Muscle of leg (tissue), 11 donors: ENCODE measurements around the gene HSPB7. TPM values are rescaled to one million over a fixed set of nuclear protein-coding genes. Genes with fewer than 3 reads are reported as not detected.
A peak's percentile ranks its signal among the peaks of the same experiment; 100 is the strongest.
"Not testable (repeated sequence)": the region's sequence is repeated elsewhere in the genome, so short reads cannot be mapped to it uniquely, and the experiment has no call there.

Experiments
- DNase-seq: peaks from one replicate; pipeline ENCODE4 v3.0.0; 2013
- H3K27ac ChIP-seq: one replicate; pipeline ENCODE4 v1.5.1; 2013; ENCODE audit warnings: mild to moderate bottlenecking, low read length, control low read depth
- H3K27me3 ChIP-seq: one replicate; pipeline ENCODE4 v1.6.1; 2013; ENCODE audit warnings: low read length; ENCODE audit not compliant: control insufficient read depth, insufficient read depth
- H3K36me3 ChIP-seq: one replicate; pipeline ENCODE4 v1.6.1; 2013; ENCODE audit warnings: low read length; ENCODE audit not compliant: control insufficient read depth, insufficient read depth
- H3K4me1 ChIP-seq: one replicate; pipeline ENCODE4 v1.6.1; 2013; ENCODE audit warnings: low read length; ENCODE audit not compliant: control insufficient read depth, insufficient read depth
- H3K4me3 ChIP-seq: one replicate; pipeline ENCODE4 v1.5.1; 2013; ENCODE audit warnings: low read length, control low read depth
- H3K9me3 ChIP-seq: replicated peaks from 2 replicates; pipeline ENCODE4 v1.6.1; 2013; ENCODE audit warnings: low read depth, low read length; ENCODE audit not compliant: control insufficient read depth
- WGBS: methylation state at CpG from one replicate; pipeline ENCODE4 v1.1.5; 2013; ENCODE audit warnings: missing lambda C conversion rate; ENCODE audit not compliant: insufficient coverage; 5-methylcytosine and 5-hydroxymethylcytosine counted together
- polyA plus RNA-seq, 8 donors: library from polyadenylated mRNA; unstranded; fragments of 120-200 nt; gene quantifications; one replicate each; pipeline versions ENCODE4 v1.2.1 to v1.2.3, GENCODE V29; 2013; ENCODE audit warnings: inconsistent platforms in 1 of 8, low replicate concordance in 1 of 8; ENCODE audit not compliant: insufficient read length in 8 of 8, insufficient read depth in 1 of 8
- total RNA-seq: library from RNA; stranded (reverse); fragments of 120-200 nt; gene quantifications from one replicate; pipeline ENCODE4 v1.2.4, GENCODE V29; 2013

The HSPB7 gene
- total and polyA plus RNA-seq, 9 donors = 39.5 to 165 (median 136) TPM

- Histone ChIP-seq H3K36me3 (no peaks in the 10 kb centered on the region), H3K4me1 (no peaks in the 10 kb centered on the region), H3K9me3 (no peaks in the 10 kb centered on the region), H3K27ac (no peak overlapping the region), H3K4me3 (no peak overlapping the region), H3K27me3 (peaks cover 2% of the 10 kb centered on the region)
- no peak for DNase-seq
- WGBS = 78% methylated on average over 1 of the region's 5 CpGs
Observed at GRCh38 chr1:15985611-15986297, 32.1 kb downstream of the HSPB7 start.

DNA sequence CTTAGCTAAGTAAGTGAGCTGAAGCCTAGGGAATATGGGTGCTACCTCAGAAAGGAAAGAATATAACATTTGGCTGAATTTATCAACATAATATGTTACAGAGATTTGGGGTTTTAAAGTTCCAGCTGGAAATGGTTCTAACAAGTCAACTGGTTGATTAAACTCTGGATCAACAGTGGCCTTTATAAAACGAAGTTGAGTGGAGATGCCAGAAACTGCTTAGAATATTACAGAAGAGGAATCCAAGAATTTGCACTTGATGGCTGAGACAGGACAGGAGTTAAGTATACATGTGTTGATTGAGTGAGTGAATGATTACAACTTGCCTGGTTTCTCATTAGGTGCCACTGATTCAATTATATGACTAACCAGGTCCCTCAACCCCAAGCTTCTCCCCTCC, 34.6 kb downstream of the HSPB7 start:
- no peak for DNase-seq
- H3K27ac ChIP-seq = no peak overlapping the region
- no peaks in the 10 kb centered on the region for H3K36me3 ChIP-seq
- no peaks in the 10 kb centered on the region for H3K27me3 ChIP-seq
- H3K4me3 ChIP-seq = no peak overlapping the region
- H3K9me3 ChIP-seq = no peaks in the 10 kb centered on the region
- H3K4me1 ChIP-seq = no peaks in the 10 kb centered on the region
- WGBS = 40% methylated on average over 1 of the region's 1 CpG

DNA sequence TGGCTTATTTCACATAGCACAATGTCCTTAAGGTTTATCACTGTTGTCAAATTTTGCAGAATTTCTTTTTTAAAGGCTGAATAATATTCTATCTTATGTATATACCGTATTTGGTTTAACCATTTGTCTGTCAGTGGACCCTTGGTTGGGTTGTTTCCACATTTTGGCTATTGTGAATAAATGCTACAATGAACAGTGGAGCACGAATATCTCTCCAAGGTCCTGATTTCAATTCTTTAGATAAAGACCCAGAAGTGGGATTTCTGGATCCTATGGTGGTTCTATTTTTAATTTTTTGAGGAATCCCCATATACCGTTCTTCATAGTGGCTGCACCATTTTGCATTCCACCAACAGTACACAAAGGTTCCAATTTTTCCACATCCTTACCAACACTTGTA, 36.2 kb downstream of the HSPB7 start:
- Histone ChIP-seq H3K27ac (no peak overlapping the region), H3K27me3 (no peaks in the 10 kb centered on the region), H3K9me3 (peaks cover 1% of the 10 kb centered on the region), H3K4me3 (no peak overlapping the region), H3K4me1 (no peaks in the 10 kb centered on the region), H3K36me3 (no peaks in the 10 kb centered on the region)
- DNase-seq = no peak
- WGBS = no CpG with 5 or more reads among the region's 3 CpGs

DNA sequence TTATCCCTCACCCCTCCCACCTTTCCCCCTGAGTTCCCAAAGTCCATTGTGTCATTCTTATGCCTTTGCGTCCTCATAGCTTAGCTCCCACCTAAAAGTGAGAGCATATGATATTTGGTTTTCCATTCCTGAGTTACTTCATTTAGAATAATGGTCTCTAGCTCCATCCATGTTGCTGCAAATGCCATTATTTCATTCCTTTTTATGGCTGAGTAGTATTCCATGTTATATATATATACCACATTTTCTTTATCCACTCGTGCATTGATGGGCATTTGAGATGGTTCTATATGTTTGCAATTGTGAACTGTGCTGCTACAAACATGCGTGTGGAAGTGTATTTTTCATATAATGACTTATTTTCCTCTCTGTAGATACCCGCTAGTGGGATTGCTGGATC, 39.9 kb downstream of the HSPB7 start:
- H3K36me3 ChIP-seq = not testable (repeated sequence)

DNA sequence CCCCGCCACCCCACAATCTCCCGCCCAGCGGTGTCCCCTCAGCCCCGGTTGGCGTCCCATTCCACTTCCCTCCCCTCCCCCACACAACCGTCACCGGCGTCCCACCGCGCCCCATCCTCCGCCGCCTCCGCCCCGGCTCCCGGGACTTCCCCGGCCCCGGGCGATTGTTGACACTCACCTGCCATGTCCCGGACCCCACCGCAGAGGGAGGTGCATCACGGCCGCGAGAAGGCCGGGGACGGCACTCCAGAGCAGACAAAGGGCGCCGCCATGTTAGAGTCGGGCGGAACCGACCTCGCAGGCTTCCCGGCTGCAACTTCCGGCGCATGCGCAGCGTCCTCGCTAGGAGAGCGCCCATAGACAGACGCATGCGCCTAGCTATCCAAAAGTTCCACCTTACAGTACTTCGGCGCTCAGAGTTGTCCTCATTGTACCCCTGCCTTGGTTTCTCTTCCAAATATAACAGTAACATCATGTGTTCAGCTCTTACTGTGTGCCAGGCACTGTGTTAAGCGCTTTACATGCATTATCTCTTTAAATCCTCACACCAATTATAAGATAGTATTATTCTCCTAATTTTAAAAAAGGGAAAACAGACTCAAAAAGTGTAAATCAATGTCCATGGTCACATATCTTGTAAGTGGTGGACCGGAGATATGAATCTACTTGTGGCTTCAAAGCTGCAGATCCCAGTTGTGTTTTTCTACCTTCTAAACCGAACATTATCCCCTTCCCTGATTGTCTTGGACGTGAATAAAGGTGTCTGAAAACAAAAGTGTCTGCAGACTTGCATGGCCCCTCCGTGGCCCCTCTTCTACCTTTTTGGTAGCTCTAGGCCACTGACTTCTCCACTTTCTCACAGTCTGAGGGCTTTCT, 41.8 kb downstream of the HSPB7 start, which contains the start of gene ZBTB17:
Gene ZBTB17 (minus strand): TSS at position 297 of the 876 bp plus-strand sequence. CDS start 27,606 bp downstream, outside the sequence.
- H3K9me3 ChIP-seq = peaks cover 6% of the 10 kb centered on the region
- peak; percentile 96 for DNase-seq
- peaks cover 6% of the 10 kb centered on the region for H3K4me1 ChIP-seq
- peak within 1 kb of the TSS; percentile 85 for H3K4me3 ChIP-seq
- 9% methylated on average over 41 of the region's 47 CpGs for WGBS
- H3K27me3 ChIP-seq = no peaks in the 10 kb centered on the region
- H3K27ac ChIP-seq = peak within 1 kb of the TSS; percentile 70
- H3K36me3 ChIP-seq = peaks cover 19% of the 10 kb centered on the region

More for the DNA sequence above, 39.9 kb downstream of the HSPB7 start:
- not testable (repeated sequence) for H3K4me3 ChIP-seq, H3K9me3 ChIP-seq, H3K4me1 ChIP-seq, H3K27ac ChIP-seq, DNase-seq, H3K27me3 ChIP-seq
- WGBS = no CpG with 5 or more reads among the region's 4 CpGs

DNA sequence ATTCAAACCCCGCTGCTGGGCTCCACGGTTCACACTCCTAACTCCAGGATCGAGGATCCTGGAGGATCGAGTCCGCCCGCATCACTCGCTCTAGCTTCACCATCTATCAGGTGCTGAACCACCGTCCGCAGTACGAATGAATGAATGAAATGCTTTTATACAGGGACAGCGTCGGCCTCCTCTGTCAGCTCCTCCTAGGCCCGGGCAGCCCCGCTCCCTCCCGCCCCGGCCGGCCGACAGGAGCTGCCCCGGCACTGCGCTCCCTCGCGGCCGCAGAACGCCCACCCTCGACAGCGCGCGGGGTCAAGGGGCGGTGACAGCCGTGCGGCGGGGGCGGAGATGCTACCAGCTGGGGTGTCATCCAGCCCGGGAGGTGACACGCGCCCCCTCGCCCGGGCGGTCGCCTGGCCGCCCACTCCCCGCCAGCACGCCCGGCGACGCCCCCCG, 42.5 kb downstream of the HSPB7 start:
- peaks cover 6% of the 10 kb centered on the region for H3K4me1 ChIP-seq
- peaks cover 19% of the 10 kb centered on the region for H3K36me3 ChIP-seq
- H3K4me3 ChIP-seq = peak overlapping the region; percentile 85
- WGBS = under 1% methylated on average over 39 of the region's 47 CpGs
- H3K9me3 ChIP-seq = peaks cover 6% of the 10 kb centered on the region
- DNase-seq = peak; percentile 68
- peak overlapping the region; percentile 47 for H3K27ac ChIP-seq
- no peaks in the 10 kb centered on the region for H3K27me3 ChIP-seq

DNA sequence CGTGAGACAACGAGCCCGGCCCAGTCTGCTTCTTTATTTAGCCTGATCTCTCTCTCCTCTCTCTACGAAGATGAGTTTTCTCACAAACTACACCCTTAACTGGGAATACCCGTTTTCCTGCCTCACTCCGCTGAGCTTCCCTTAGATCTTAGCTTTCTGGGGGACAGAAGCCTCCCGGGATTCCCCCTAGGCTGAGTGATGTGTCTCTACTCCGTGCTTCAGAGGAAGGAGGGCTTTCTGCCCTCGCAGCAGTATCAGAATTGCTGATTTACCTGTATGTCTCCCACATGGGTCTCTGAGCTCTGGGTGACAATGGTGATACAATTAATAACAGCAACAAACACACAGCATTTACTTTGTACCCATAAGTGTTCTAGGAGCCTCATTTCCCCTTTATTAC, 43.0 kb downstream of the HSPB7 start:
- 44% methylated on average over 5 of the region's 9 CpGs for WGBS
- no peaks in the 10 kb centered on the region for H3K27me3 ChIP-seq
- H3K4me1 ChIP-seq = peaks cover 6% of the 10 kb centered on the region
- H3K36me3 ChIP-seq = peaks cover 20% of the 10 kb centered on the region
- peak overlapping the region; percentile 47 for H3K27ac ChIP-seq
- peaks cover 6% of the 10 kb centered on the region for H3K9me3 ChIP-seq
- DNase-seq = no peak
- peak overlapping the region; percentile 85 for H3K4me3 ChIP-seq

DNA sequence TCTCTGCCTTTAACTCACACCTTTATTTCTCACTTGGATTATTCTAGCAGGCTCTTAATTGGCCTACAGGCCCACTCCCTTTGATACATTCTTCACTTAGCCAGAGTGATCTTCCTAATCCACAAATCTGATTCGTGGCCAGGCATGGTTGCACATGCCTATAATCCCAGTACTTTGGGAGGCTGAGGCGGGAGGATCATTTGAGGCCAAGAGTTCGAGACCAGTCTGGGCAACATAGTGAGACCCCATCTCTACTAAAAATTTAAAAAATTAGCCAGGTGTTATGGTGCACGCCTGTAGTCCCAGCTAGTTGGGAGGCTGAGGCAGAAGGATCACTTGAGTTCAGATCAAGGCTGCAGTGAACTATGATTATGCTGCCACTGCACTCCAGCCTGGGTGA, 44.1 kb downstream of the HSPB7 start:
- peaks cover 30% of the 10 kb centered on the region for H3K36me3 ChIP-seq
- no peaks in the 10 kb centered on the region for H3K27me3 ChIP-seq
- 100% methylated on average over 3 of the region's 4 CpGs for WGBS
- no peak for DNase-seq
- no peak overlapping the region for H3K27ac ChIP-seq
- peaks cover 6% of the 10 kb centered on the region for H3K9me3 ChIP-seq
- H3K4me3 ChIP-seq = no peak overlapping the region
- peaks cover 6% of the 10 kb centered on the region for H3K4me1 ChIP-seq

DNA sequence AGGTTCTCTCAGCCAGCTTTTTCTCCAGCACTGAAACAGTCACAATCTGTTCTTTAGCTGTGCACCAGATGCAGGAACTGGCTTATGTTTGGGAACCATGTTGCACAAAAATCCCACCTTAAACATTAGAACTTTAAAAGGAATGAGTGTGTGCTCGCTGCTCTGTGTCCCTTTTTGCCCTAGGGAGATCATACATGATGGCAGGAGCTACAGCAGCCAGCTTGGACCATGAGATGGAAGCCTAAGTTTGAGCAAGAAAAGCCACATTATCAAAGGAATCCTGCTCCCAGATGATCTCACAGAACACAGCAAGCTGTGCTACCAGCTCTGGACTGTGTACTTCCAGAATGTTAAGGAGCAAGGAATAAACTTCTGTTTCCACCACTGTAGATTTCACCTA, 45.4 kb downstream of the HSPB7 start:
- no peak for DNase-seq
- Histone ChIP-seq H3K36me3 (peaks cover 38% of the 10 kb centered on the region), H3K27me3 (no peaks in the 10 kb centered on the region), H3K9me3 (peaks cover 6% of the 10 kb centered on the region), H3K4me1 (peaks cover 6% of the 10 kb centered on the region), H3K4me3 (no peak overlapping the region), H3K27ac (no peak overlapping the region)
- no CpG with 5 or more reads among the region's 1 CpG for WGBS

DNA sequence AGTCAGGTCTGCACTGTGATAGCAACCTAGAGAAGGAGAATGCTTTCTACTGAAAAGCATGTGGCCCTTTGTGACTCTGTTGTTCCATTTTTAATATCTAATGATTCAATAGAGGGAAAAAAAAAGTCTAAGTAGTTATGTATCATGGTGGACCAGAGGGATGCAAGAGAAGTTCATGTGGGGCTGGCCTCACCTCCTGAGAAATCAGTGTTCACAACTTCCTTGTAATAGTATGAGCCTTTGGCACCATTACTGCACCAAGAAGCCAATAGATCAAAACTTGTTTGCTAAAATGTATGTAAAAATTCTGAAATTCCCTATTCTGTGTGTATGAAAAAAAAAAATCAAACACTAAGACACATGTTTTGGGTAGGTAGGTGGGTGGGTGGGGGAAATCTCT, 46.9 kb downstream of the HSPB7 start:
- DNase-seq = no peak

More for the DNA sequence above, 46.9 kb downstream of the HSPB7 start:
- Histone ChIP-seq H3K27ac (no peak overlapping the region), H3K9me3 (no peaks in the 10 kb centered on the region), H3K27me3 (no peaks in the 10 kb centered on the region), H3K4me1 (peaks cover 12% of the 10 kb centered on the region), H3K4me3 (no peak overlapping the region), H3K36me3 (peaks cover 38% of the 10 kb centered on the region)
